GM23338 (cell line): Measurements from ENCODE around the gene LYL1. TPM values are rescaled to one million over a fixed set of nuclear protein-coding genes. Genes with fewer than 3 reads are reported as not detected.

Source experiments
- ATAC-seq: fragments of 200-7000 bp; cut with Tn5 transposase; 3 replicates; pipeline ENCODE4 v1.9.1; 2020
- DNase-seq: peaks from one replicate; pipeline ENCODE4 v3.0.0-alpha.2; 2015; ENCODE audit warnings: low spot score
- H2AFZ ChIP-seq: fragments of 200-600 bp; sonication (generic); 2 replicates; pipeline ENCODE4 v1.8.0; 2016; ENCODE audit warnings: antibody characterized with exemption, mild to moderate bottlenecking, moderate library complexity
- H3F3A ChIP-seq: fragments of 200-600 bp; sonication (generic); replicated peaks from 2 replicates; pipeline ENCODE4 v1.8.0; 2017; ENCODE audit warnings: antibody characterized with exemption, mixed run types, low read depth
- H3K27ac ChIP-seq: fragments of 200-600 bp; sonication (generic); 2 replicates; pipeline ENCODE4 v1.6.1; 2016; ENCODE audit warnings: low read depth
- H3K27me3 ChIP-seq: fragments of 200-600 bp; sonication (generic); 2 replicates; pipeline ENCODE4 v1.8.0; 2016; ENCODE audit warnings: mild to moderate bottlenecking, mixed run types, moderate library complexity; ENCODE audit not compliant: insufficient read depth
- H3K36me3 ChIP-seq: fragments of 200-600 bp; sonication (generic); 2 replicates; pipeline ENCODE4 v1.8.0; 2016; ENCODE audit warnings: mild to moderate bottlenecking; ENCODE audit not compliant: insufficient read depth
- H3K4me1 ChIP-seq: fragments of 200-600 bp; sonication (generic); 2 replicates; pipeline ENCODE4 v1.8.0; 2016; ENCODE audit warnings: mild to moderate bottlenecking, moderate library complexity; ENCODE audit not compliant: insufficient read depth
- H3K4me2 ChIP-seq: fragments of 200-600 bp; sonication (generic); 2 replicates; pipeline ENCODE4 v1.7.1; 2017; ENCODE audit warnings: mixed run types
- H3K4me3 ChIP-seq: fragments of 200-600 bp; sonication (generic); 2 replicates; pipeline ENCODE4 v1.6.1; 2016; ENCODE audit warnings: mixed run types
- H3K79me2 ChIP-seq: fragments of 200-600 bp; sonication (generic); replicated peaks from 2 replicates; pipeline ENCODE4 v1.8.0; 2017; ENCODE audit warnings: mild to moderate bottlenecking; ENCODE audit not compliant: insufficient read depth
- H3K9me2 ChIP-seq: fragments of 200-600 bp; sonication (generic); 2 replicates; pipeline ENCODE4 v1.8.0; 2017; ENCODE audit not compliant: insufficient read depth
- H4K20me1 ChIP-seq: fragments of 200-600 bp; sonication (generic); replicated peaks from 2 replicates; pipeline ENCODE4 v1.8.0; 2017; ENCODE audit warnings: mild to moderate bottlenecking; ENCODE audit not compliant: insufficient read depth
- H3K27ac Mint-ChIP-seq: 2 replicates; pipeline ENCODE4 v1.8.0; 2020; ENCODE audit warnings: inconsistent platforms, mild to moderate bottlenecking, moderate library complexity, mixed read lengths
- H3K27me3 Mint-ChIP-seq: 3 replicates; pipeline ENCODE4 v1.8.0; 2022; ENCODE audit warnings: low read depth, mild to moderate bottlenecking, moderate library complexity, mixed read lengths, inconsistent platforms; ENCODE audit not compliant: insufficient read depth, poor library complexity
- H3K36me3 Mint-ChIP-seq: 3 replicates; pipeline ENCODE4 v1.8.0; 2021; ENCODE audit warnings: low read depth, mild to moderate bottlenecking, inconsistent platforms, moderate library complexity, mixed read lengths
- H3K4me1 Mint-ChIP-seq: 3 replicates; pipeline ENCODE4 v1.8.0; 2020; ENCODE audit warnings: mild to moderate bottlenecking, inconsistent platforms, mixed read lengths
- H3K4me3 Mint-ChIP-seq: 3 replicates; pipeline ENCODE4 v1.8.0; 2021; ENCODE audit warnings: moderate library complexity, mild to moderate bottlenecking, inconsistent platforms, mixed read lengths
- H3K9me3 Mint-ChIP-seq: 3 replicates; pipeline ENCODE4 v1.8.0; 2020; ENCODE audit warnings: moderate library complexity, mild to moderate bottlenecking, inconsistent platforms, mixed read lengths
- CREB1 ChIP-seq: fragments of 250-450 bp; sonication (Bioruptor Pico); IDR thresholded peaks from 2 replicates; pipeline ENCODE4 v1.5.0; 2020; ENCODE audit warnings: low read depth, mild to moderate bottlenecking, moderate library complexity
- EZH2 ChIP-seq: fragments of 200-600 bp; sonication (generic); IDR thresholded peaks from one replicate; pipeline ENCODE4 v1.8.0; 2017; ENCODE audit warnings: antibody characterized with exemption, mild to moderate bottlenecking, low read depth; ENCODE audit not compliant: unreplicated experiment
- EZH2phosphoT487 ChIP-seq: fragments of 200-600 bp; sonication (generic); IDR thresholded peaks from one replicate; pipeline ENCODE4 v1.8.1; 2018; ENCODE audit warnings: antibody characterized with exemption; ENCODE audit not compliant: unreplicated experiment
- JUNB ChIP-seq: IDR thresholded peaks from one replicate; pipeline ENCODE4 v1.6.1; 2016; ENCODE audit warnings: antibody characterized with exemption; ENCODE audit not compliant: unreplicated experiment
- NANOG ChIP-seq: IDR thresholded peaks from 2 replicates; pipeline ENCODE4 v1.6.1; 2016; ENCODE audit warnings: antibody characterized with exemption, borderline replicate concordance
- POLR2AphosphoS5 ChIP-seq: IDR thresholded peaks from 2 replicates; pipeline ENCODE4 v1.6.1; 2016; ENCODE audit warnings: antibody characterized with exemption, low read depth
- STAT1 ChIP-seq: IDR thresholded peaks from one replicate; pipeline ENCODE4 v1.6.1; 2016; ENCODE audit warnings: antibody characterized with exemption; ENCODE audit not compliant: unreplicated experiment
- ZNF114 ChIP-seq: fragments of 250-450 bp; sonication (Bioruptor Pico); IDR thresholded peaks from 2 replicates; pipeline ENCODE4 v1.5.0; 2020; ENCODE audit warnings: mild to moderate bottlenecking, moderate library complexity
- ZNF331 ChIP-seq: fragments of 250-450 bp; sonication (Bioruptor Pico); IDR thresholded peaks from 2 replicates; pipeline ENCODE4 v1.5.0; 2020; ENCODE audit warnings: low read depth, mild to moderate bottlenecking, moderate library complexity
- polyA plus RNA-seq: library from polyadenylated mRNA; unstranded; fragments of >200 nt; fragmentation: Nextera tagmentation; extraction: Ambion mirVana; gene quantifications from 2 replicates; pipeline ENCODE4 v1.2.1, GENCODE V29; 2016
- total RNA-seq: library from RNA; depleted of rRNA; stranded (reverse); fragments of >200 nt; shearing (Covaris generic); gene quantifications from 2 replicates; pipeline ENCODE4 v1.2.3, GENCODE V29; 2014
- TF ChIP-seq, protein P1 (sequence below), 2 experiments: fragments of 200-600 bp in 1 of 2; sonication (generic) in 1 of 2; conservative IDR thresholded peaks; 2 replicates each; pipeline versions ENCODE4 v1.5.1 to v1.6.1; 2016 to 2017; ENCODE audit warnings: antibody characterized with exemption in 2 of 2, low read depth in 2 of 2, mild to moderate bottlenecking in 2 of 2, moderate library complexity in 1 of 2
- TF ChIP-seq, protein P2 (sequence below): IDR thresholded peaks from 2 replicates; pipeline ENCODE4 v1.6.1; 2016; ENCODE audit warnings: antibody characterized with exemption
- TF ChIP-seq, protein P3 (sequence below): IDR thresholded peaks from one replicate; pipeline ENCODE4 v1.6.1; 2018; ENCODE audit warnings: antibody characterized with exemption; ENCODE audit not compliant: unreplicated experiment

LYL1 gene
- total and polyA plus RNA-seq, 2 experiments from 2014 or later: 1.2 to 2.2 TPM

DNA sequence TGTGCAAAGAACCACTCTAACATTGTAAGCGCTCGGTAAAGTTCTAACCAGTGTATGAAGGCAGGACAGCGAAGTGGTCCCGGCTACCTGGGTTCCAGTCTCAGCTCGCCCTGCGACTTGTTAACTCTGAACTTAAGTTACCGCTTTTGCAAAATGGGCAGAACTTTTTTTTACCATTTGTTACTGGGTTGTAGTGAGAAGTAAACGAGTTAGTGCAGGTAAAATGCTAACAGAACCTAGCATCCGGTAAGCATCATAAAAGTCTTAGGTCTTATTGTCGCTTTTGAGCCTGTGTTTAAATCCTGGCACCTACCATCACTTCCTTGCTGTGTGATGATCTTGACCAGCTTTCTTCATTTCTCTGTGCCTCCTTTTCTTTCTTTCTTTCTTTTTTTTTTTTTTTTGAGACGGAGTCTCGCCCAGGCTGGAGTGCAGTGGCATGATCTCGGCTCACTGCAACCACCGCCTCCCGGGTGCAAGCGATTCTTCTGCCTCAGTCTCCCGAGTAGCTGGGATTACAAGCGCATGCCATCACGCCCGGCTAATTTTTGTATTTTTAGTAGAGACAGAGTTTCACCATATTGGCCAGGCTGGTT lies 14.6 kb upstream of the LYL1 start (continued):
- TF ChIP-seq, protein P1, sequence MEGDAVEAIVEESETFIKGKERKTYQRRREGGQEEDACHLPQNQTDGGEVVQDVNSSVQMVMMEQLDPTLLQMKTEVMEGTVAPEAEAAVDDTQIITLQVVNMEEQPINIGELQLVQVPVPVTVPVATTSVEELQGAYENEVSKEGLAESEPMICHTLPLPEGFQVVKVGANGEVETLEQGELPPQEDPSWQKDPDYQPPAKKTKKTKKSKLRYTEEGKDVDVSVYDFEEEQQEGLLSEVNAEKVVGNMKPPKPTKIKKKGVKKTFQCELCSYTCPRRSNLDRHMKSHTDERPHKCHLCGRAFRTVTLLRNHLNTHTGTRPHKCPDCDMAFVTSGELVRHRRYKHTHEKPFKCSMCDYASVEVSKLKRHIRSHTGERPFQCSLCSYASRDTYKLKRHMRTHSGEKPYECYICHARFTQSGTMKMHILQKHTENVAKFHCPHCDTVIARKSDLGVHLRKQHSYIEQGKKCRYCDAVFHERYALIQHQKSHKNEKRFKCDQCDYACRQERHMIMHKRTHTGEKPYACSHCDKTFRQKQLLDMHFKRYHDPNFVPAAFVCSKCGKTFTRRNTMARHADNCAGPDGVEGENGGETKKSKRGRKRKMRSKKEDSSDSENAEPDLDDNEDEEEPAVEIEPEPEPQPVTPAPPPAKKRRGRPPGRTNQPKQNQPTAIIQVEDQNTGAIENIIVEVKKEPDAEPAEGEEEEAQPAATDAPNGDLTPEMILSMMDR (conservative IDR thresholded peaks at IDR 0.05; ENCODE audit: low read depth in 2 of 2): no peak
- TF ChIP-seq STAT1 (no peak), ZNF114 (no peak), EZH2 (no peak), ZNF331 (CRISPR knock-in tag) (no peak), POLR2AphosphoS5 (no peak)

DNA sequence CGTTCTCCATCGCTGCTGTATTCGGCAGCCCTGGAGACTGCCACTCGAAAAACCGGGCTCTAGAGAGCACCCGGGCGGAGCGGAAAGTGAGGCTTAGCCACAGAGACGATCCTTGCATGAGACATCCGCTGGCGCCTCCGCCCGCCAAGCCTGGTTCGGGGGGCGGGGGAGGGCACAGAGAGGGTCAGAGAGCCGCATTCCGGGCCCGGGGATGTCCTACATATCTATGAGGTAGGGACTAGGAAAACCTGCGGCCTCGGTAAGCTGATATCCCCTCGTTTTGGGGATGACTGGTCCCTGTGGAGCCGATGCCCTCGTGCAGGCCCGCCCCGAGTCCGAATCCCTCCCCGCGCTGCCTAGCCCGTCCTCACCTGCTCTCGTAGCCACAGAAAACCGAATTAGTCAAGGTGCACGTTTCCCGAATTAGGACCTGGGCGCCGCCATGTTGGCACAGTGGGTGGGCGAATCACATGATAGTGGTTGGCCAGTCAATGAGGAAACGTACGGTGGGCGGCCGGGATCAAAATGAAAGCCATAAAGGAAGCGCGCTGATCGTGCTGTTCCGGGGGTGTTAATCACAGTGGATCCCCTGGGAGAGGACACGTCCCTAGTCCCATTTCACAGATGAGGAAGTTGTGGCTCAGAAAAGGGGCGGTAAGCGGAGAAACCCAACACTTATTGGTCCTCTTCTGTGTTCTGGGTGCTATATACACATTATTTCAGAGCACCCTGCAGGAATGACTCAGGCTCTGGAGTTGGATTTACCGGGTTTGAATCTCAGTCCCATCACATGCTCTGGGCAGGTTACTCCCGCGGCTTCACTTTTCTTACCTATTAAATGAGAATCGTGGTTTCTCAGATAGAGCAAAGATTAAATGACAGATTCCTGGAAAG lies 13.9 kb upstream of the LYL1 start, which contains the start of gene TRMT1:
TSS of gene TRMT1 (minus strand) at position 459 of the 894 bp plus-strand sequence. CDS start at position 118, 341 bp downstream.
- Histone ChIP-seq H3K27ac (peak within 1 kb of the TSS; percentile 98), H4K20me1 (peaks cover 35% of the 10 kb centered on the region), H3F3A (peaks cover 9% of the 10 kb centered on the region), H3K36me3 (peaks cover 13% of the 10 kb centered on the region), H3K4me2 (peak within 1 kb of the TSS; percentile 99), H3K9me2 (no peaks in the 10 kb centered on the region), H2AFZ (peak within 1 kb of the TSS; percentile 40), H3K4me3 (peak within 1 kb of the TSS; percentile 99), H3K27me3 (no peaks in the 10 kb centered on the region), H3K79me2 (peaks cover 62% of the 10 kb centered on the region), H3K4me1 (peaks cover 37% of the 10 kb centered on the region)
- Mint-ChIP-seq H3K36me3 (peaks cover 46% of the 10 kb centered on the region), H3K9me3 (peaks cover 3% of the 10 kb centered on the region; the same call in 2 of the 3 replicates), H3K4me3 (peak within 1 kb of the TSS; percentile 99), H3K27me3 (peaks cover 33% of the 10 kb centered on the region), H3K4me1 (peaks cover 37% of the 10 kb centered on the region), H3K27ac (peak within 1 kb of the TSS; percentile 99)
- DNase-seq (peak; percentile 98), ATAC-seq (peak; percentile 34)
- TF ChIP-seq STAT1: no peak
- TF ChIP-seq EZH2phosphoT487: no peak
- peak; percentile 38; the same call in 1 of the 2 replicates for TF ChIP-seq CREB1 (CRISPR knock-in tag)
- no peak for TF ChIP-seq ZNF331 (CRISPR knock-in tag)
- TF ChIP-seq ZNF114: no peak
- TF ChIP-seq, protein P1 (conservative IDR thresholded peaks at IDR 0.05; ENCODE audit: low read depth in 2 of 2): no peak
- TF ChIP-seq, protein P2, sequence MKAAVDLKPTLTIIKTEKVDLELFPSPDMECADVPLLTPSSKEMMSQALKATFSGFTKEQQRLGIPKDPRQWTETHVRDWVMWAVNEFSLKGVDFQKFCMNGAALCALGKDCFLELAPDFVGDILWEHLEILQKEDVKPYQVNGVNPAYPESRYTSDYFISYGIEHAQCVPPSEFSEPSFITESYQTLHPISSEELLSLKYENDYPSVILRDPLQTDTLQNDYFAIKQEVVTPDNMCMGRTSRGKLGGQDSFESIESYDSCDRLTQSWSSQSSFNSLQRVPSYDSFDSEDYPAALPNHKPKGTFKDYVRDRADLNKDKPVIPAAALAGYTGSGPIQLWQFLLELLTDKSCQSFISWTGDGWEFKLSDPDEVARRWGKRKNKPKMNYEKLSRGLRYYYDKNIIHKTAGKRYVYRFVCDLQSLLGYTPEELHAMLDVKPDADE: peak; percentile 86
- TF ChIP-seq, protein P3, sequence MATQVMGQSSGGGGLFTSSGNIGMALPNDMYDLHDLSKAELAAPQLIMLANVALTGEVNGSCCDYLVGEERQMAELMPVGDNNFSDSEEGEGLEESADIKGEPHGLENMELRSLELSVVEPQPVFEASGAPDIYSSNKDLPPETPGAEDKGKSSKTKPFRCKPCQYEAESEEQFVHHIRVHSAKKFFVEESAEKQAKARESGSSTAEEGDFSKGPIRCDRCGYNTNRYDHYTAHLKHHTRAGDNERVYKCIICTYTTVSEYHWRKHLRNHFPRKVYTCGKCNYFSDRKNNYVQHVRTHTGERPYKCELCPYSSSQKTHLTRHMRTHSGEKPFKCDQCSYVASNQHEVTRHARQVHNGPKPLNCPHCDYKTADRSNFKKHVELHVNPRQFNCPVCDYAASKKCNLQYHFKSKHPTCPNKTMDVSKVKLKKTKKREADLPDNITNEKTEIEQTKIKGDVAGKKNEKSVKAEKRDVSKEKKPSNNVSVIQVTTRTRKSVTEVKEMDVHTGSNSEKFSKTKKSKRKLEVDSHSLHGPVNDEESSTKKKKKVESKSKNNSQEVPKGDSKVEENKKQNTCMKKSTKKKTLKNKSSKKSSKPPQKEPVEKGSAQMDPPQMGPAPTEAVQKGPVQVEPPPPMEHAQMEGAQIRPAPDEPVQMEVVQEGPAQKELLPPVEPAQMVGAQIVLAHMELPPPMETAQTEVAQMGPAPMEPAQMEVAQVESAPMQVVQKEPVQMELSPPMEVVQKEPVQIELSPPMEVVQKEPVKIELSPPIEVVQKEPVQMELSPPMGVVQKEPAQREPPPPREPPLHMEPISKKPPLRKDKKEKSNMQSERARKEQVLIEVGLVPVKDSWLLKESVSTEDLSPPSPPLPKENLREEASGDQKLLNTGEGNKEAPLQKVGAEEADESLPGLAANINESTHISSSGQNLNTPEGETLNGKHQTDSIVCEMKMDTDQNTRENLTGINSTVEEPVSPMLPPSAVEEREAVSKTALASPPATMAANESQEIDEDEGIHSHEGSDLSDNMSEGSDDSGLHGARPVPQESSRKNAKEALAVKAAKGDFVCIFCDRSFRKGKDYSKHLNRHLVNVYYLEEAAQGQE: no peak
- TF ChIP-seq POLR2AphosphoS5: peak; percentile 75
- no peak for TF ChIP-seq JUNB
- TF ChIP-seq NANOG: no peak
- TF ChIP-seq EZH2: no peak
